Gastrocnemius medialis (tissue), 4 donors: Measurements from ENCODE around the gene AMFR. TPM values are rescaled to one million over a fixed set of nuclear protein-coding genes. Genes with fewer than 3 reads are reported as not detected.

ENCODE experiments used
- ATAC-seq, 2 donors: fragments of 150-250 bp; one replicate each; pipeline ENCODE4 v1.9.1; 2016
- DNase-seq, 2 donors: peaks; one replicate each; pipeline ENCODE4 v3.0.0-alpha.2; 2019
- H3K27ac ChIP-seq, 4 donors: fragments of 200-600 bp; sonication (generic); 1 replicate in 1 of 4; 2 replicates in 3 of 4; pipeline ENCODE4 v1.5.1; 2016 to 2018; ENCODE audit warnings: mild to moderate bottlenecking in 2 of 4, moderate library complexity in 1 of 4
- H3K27me3 ChIP-seq, 3 donors: fragments of 200-600 bp; sonication (generic) in 2 of 3; 1 replicate in 1 of 3; 2 replicates in 2 of 3; pipeline versions ENCODE4 v1.5.1 to v1.6.0; 2016 to 2019; ENCODE audit warnings: mild to moderate bottlenecking in 1 of 3, moderate library complexity in 1 of 3
- H3K36me3 ChIP-seq, 2 donors: fragments of 200-600 bp; sonication (generic) in 1 of 2; one replicate each; pipeline ENCODE4 v1.5.1; 2017 to 2018
- H3K4me1 ChIP-seq, 2 donors: fragments of 200-600 bp; sonication (generic) in 1 of 2; one replicate each; pipeline ENCODE4 v1.5.1; 2016 to 2017; ENCODE audit warnings: mild to moderate bottlenecking in 2 of 2
- H3K4me3 ChIP-seq, 4 donors: fragments of 200-600 bp; sonication (generic) in 3 of 4; 1 replicate in 1 of 4; 2 replicates in 3 of 4; pipeline ENCODE4 v1.5.1; 2016 to 2019; ENCODE audit warnings: mild to moderate bottlenecking in 2 of 4
- H3K9me3 ChIP-seq, 3 donors: fragments of 200-600 bp; sonication (generic) in 2 of 3; 1 replicate in 1 of 3; 2 replicates in 2 of 3; pipeline ENCODE4 v1.5.1; 2016 to 2019
- CTCF ChIP-seq, 5 experiments: fragments of 450-650 bp in 3 of 5; fragments of 200-600 bp in 2 of 5; sonication (generic) in 2 of 5; IDR thresholded peaks in 4 of 5; conservative IDR thresholded peaks in 1 of 5; 1 replicate in 4 of 5; 2 replicates in 1 of 5; pipeline ENCODE4 v1.5.1; 2016 to 2019; ENCODE audit warnings: antibody characterized with exemption in 5 of 5, mild to moderate bottlenecking in 3 of 5, moderate library complexity in 3 of 5
- POLR2A ChIP-seq, 2 donors: fragments of 450-650 bp; IDR thresholded peaks; one replicate each; pipeline ENCODE4 v1.6.1; 2017; ENCODE audit warnings: antibody characterized with exemption in 2 of 2, mild to moderate bottlenecking in 2 of 2, moderate library complexity in 2 of 2
- in situ Hi-C, 4 donors: fragments of 200-750 bp; cut with MboI; loops; one replicate each; pipeline versions ENCODE4 v1.15.0 to v1.8.0; 2017; ENCODE audit warnings: low sequenced_read_pairs in 4 of 4
- intact Hi-C: fragments of 100-400 bp; cut with DNase I; formaldehyde crosslinking; loops from one replicate; pipeline ENCODE4 v1.15.1; 2023; ENCODE audit warnings: low total_unique reads
- total RNA-seq, 4 donors: library from RNA; depleted of rRNA; stranded (reverse); fragments of >200 nt; gene quantifications; one replicate each; pipeline versions ENCODE4 v1.1.0 to v1.2.3, GENCODE V29; 2016

AMFR gene
- total RNA-seq, 4 donors from 2014 or later, result 349 to 951 (median 571) TPM

- Histone ChIP-seq H3K4me3 (no peak overlapping the region), H3K9me3 (no peaks in the 10 kb centered on the region), H3K27ac (no peak overlapping the region), H3K4me1 (no peaks in the 10 kb centered on the region), H3K36me3 (no peaks in the 10 kb centered on the region), H3K27me3 (no peaks in the 10 kb centered on the region)
- DNase-seq, result no peak
- ATAC-seq, result no peak
- intact Hi-C loops (no loop called here), in situ Hi-C loops (no loop called here)
- no peak for TF ChIP-seq POLR2A (IDR thresholded peaks at IDR 0.05)
- TF ChIP-seq CTCF (IDR thresholded peaks at IDR 0.05 in 4 of 5, conservative IDR thresholded peaks at IDR 0.05 in 1 of 5), result no peak
Observed at GRCh38 chr16:56327071-56327928, 98.0 kb downstream of the AMFR start.

GRCh38 chr16:56325956-56326355 is 99.4 kb downstream of the AMFR start:
- in situ Hi-C loops, result no loop called here
- H3K27me3 ChIP-seq, result no peaks in the 10 kb centered on the region
- DNase-seq, result no peak
- H3K36me3 ChIP-seq, result no peaks in the 10 kb centered on the region
- TF ChIP-seq CTCF (IDR thresholded peaks at IDR 0.05 in 4 of 5, conservative IDR thresholded peaks at IDR 0.05 in 1 of 5) (no peak), POLR2A (IDR thresholded peaks at IDR 0.05) (no peak)
- ATAC-seq, result no peak
- no peaks in the 10 kb centered on the region for H3K4me1 ChIP-seq
- intact Hi-C loops, result no loop called here
- H3K4me3 ChIP-seq, result no peak overlapping the region
- no peaks in the 10 kb centered on the region for H3K9me3 ChIP-seq
- no peak overlapping the region for H3K27ac ChIP-seq

GRCh38 chr16:56324406-56324805 is 100.9 kb downstream of the AMFR start:
- H3K27me3 ChIP-seq, result no peaks in the 10 kb centered on the region
- H3K27ac ChIP-seq, result no peak overlapping the region
- ATAC-seq (no peak), DNase-seq (no peak)
- in situ Hi-C loops, result loop anchor here in 1 of 4 donors (25.0 kb wide), 1 partner anchor 612 kb away; no protein-coding TSS in a partner anchor
- no peak overlapping the region for H3K4me3 ChIP-seq
- intact Hi-C loops, result no loop called here
- H3K36me3 ChIP-seq, result no peaks in the 10 kb centered on the region
- no peaks in the 10 kb centered on the region for H3K4me1 ChIP-seq
- TF ChIP-seq CTCF (IDR thresholded peaks at IDR 0.05 in 4 of 5, conservative IDR thresholded peaks at IDR 0.05 in 1 of 5) (no peak), POLR2A (IDR thresholded peaks at IDR 0.05) (no peak)
- H3K9me3 ChIP-seq, result no peaks in the 10 kb centered on the region

- intact Hi-C loops, result no loop called here
- in situ Hi-C loops, result loop anchor here in 1 of 4 donors (25.0 kb wide), 1 partner anchor 609 kb away; no protein-coding TSS in a partner anchor
- Histone ChIP-seq H3K4me1 (peaks cover 0 to 4% of the 10 kb centered on the region in 2 donors), H3K4me3 (no peak overlapping the region), H3K27me3 (no peaks in the 10 kb centered on the region), H3K27ac (no peak overlapping the region), H3K9me3 (no peaks in the 10 kb centered on the region), H3K36me3 (no peaks in the 10 kb centered on the region)
- ATAC-seq (no peak), DNase-seq (no peak)
- no peak for TF ChIP-seq CTCF (IDR thresholded peaks at IDR 0.05 in 4 of 5, conservative IDR thresholded peaks at IDR 0.05 in 1 of 5)
- no peak for TF ChIP-seq POLR2A (IDR thresholded peaks at IDR 0.05)
Observed at GRCh38 chr16:56321571-56321970, 103.8 kb downstream of the AMFR start.
